ENCODE data around the gene SV2B.

The SV2B gene

DNA sequence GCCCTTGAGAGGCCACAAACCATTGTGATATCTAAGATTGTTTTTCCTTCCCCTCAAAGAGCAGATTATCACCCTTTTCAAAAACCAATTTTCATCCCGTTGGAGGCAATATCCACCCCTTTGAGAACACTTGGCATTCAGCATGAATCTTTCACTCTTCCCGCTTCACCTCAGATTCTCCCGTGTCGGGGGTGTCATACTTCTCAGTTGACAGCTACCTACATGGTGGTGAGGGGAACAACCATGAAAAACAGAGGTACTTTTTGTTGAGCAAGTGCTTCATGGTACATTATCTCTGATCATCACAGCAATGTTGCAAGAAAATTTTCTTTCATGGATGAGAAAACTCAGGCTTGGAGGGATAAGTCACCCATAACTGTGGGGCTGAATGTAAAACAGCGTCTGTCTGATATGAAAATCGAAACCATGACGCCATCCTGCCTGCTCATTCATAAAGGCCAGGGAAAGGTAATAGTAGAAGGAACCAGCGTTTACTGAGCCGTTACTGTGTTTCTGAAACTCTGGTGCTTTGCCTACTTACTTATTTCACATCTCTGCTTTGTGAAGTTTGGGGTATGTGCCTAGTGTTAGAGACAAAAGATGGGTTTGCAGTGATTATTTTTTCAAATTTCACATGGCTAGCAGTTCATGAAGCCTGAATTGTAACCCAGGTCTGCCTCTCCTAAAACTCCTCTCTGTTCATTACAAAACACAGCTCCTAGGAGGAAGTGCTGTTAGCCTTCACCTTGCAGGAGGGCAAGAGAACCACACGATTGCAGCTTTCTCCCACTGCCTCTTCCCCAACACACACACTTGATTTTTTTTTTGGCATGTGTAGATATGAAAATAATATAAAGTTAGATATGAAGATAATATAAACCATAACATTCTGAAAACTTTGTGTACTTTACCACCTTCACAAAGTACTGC lies 35.4 kb downstream of the SV2B start:
- DNase-seq (ENCODE audit: low read depth) = no peak

DNA sequence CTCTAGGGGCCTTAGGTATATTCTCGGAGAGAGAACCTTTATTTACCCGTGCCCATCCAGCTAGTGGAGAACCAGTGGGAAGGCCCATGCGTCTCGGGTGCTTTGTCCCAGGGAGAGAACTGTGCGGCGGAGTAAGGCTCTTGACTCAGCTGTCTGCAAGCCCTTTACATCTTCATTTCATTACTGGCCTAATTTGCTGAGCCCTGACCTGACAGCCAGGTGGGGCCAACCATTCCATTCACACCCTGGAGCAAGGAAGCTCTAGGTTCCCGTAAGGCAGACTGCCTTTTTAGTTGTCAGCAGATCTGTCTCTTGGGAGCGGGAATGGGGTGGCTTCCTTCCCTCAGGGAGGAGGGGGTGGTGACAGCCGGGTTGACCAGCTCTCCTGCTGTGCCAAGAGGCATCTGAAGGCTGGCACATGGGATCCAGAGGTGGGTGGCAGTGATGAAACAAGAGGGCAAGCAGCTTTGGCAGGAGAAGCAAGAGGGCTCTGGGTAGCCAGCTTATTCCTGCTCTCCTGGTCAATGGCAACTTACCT lies 36.4 kb downstream of the SV2B start:
- no peak overlapping the region for H3K4me3 ChIP-seq (ENCODE audit: low read depth, low read length)
- DNase-seq (ENCODE audit: low read depth) = no peak

More for the DNA sequence above, 35.4 kb downstream of the SV2B start:
- no peak overlapping the region for H3K4me3 ChIP-seq (ENCODE audit: low read depth, low read length)

DNA sequence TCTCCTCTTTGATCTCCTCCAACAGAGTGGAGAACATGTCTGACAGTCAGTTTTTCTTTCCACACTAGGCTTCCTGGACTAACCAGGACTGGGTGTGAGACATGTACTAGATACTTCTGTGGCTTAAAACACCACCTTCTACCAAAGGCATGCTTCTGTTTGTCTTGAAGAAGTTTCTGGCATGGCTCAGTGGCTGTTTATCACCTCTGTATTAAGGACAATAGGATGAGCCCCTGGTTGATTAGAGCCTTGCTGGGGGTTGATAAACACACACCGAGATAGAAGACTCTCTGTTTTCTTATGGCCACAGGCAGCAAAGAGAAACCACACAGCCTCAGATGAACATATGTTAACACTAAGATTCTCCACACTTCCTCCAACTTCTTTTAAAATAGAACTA lies 40.5 kb downstream of the SV2B start:
- H3K4me3 ChIP-seq (ENCODE audit: low read depth, low read length) = no peak overlapping the region
- no peak for DNase-seq (ENCODE audit: low read depth)

DNA sequence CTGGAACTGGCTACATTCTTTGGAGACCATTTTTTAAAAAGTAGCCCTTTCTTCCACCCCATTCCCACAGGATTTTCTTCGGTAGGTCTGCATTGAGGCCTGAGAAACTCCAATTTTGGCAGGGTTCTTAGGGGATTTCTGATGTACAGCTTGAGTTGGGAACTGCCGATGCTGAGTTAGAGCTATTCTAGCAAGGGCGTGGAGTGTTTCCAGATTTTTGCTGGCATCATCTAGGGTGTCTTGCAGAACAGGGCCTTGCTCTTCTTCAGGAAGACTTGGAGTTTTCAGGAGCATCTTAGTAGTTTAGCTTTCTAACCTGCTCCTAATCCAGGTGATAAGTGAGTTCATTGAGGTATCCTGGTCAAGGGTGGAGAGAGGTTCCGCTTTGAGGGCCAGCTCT lies 41.0 kb downstream of the SV2B start:
- DNase-seq (ENCODE audit: low read depth) = no peak
- H3K4me3 ChIP-seq (ENCODE audit: low read depth, low read length) = no peak overlapping the region

DNA sequence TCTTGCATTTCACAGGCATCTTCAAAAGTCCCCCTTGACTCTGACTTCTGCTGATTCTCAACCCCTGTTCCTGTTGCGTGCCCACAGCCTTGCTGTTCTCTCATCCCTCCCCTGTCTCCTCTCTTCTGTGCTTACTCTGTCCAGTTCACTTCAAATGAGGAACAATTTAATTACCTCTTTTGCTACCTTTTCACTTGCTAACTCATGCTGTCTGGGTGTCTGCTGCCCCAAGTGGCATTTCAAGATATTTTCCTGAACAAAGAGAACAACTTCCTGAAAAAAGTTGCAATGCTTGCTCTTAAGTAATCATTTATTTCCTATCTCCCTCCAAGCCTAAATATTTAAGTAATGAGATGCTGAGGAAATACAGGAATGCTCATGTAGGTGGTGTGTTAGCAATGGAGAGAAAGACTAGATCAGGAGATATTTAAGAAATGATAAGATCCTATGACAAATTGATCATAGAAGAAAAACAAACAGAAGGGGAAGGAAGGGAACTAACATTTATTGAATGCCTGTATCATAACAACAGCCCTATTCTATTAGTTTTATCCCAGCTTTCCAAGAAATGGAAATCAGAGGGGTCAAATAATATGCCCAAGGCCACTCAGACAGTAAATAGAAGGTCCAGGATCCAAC lies 42.2 kb downstream of the SV2B start:
- DNase-seq (ENCODE audit: low read depth) = no peak
- H3K4me3 ChIP-seq (ENCODE audit: low read depth, low read length) = no peak overlapping the region

DNA sequence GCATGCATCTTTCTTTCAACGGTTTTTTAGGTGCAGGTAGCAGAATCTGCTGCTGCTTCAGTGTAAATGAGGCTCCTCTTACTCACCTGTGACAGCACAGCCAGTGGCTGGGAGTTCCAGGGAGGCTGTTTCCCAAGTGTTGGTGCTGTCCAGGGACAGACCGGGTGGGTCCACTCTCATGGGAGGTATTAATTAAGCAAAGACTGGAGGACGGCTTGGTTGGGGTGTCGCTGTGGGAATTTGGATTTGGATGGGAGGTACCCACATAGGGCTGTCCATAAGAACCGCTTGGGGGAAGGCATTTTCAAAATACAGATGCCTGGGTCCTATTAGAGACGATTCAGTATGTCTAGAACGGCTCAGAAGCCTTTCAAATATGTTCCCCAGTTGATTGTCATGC lies 42.9 kb downstream of the SV2B start:
- no peak for DNase-seq (ENCODE audit: low read depth)
- H3K4me3 ChIP-seq (ENCODE audit: low read depth, low read length) = no peak overlapping the region

DNA sequence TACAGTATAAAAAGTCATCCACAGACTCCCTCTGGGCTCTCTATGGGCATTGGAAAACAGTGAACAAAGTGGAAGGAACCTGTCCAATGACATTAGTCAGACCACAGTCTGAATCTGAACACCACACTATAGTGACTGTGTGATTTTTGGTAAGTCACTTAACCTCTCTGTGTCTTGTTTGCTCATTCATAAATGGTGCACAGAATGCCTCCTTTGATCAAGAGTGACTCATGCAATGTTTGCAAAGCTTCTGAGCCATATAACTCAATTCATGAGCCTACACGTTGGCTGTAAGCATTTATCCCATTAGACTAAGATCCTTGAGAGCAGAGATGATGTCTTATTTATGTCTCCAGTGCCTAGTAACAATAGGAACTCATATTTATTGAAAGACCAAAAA lies 46.7 kb downstream of the SV2B start:
- no peak overlapping the region for H3K4me3 ChIP-seq (ENCODE audit: low read depth, low read length)
- DNase-seq (ENCODE audit: low read depth) = no peak

DNA sequence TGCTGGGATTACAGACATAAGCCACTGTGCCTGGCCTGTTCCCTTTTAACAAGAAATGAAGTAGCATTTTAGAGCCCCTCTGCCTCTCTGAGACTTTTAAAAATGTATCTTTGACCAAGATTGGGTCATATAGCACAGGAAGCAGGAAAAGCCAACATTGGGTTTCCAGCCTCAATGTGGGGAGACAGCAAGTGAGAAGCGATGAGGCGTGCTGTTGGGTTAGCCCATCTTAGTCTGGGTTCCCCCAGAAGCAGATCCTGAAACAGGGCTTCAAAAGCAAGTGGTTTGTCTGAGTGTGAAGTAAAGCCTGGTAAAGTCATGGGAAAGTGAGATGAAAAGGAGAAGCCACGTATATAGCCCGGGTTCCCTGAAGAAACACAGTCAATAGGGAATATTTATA lies 48.2 kb downstream of the SV2B start:
- DNase-seq (ENCODE audit: low read depth) = no peak
- no peak overlapping the region for H3K4me3 ChIP-seq (ENCODE audit: low read depth, low read length)

DNA sequence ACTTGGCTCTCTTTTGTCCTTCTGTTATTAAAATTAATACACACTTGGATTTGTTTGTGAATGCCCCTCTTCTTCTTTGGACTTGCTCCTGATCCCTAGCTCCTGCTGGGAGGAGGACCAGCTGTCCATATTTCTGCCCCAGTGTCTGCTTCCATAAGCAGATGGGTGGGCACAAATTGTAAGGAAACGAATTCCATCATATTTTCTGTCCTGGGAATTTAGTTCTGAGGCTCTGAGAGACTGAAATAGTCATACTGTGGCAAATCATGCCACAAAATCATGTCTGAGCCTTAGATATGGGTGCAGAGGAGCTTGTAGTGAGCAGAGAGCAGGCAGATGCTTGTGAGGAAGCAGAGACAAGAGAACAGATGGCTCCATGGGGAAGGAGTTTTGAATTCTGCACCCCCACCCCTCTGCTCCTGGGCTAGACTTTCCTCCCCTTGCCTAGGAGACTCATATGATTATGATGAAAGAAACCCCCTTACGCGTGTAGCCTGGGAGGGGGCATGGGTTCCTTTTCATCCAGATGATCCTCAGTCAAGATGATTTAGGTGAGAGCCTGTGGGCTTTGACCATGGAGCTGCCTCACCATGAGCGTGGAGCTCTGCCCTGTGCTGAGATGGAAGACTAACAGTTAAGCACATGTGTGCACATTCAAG lies 50.6 kb downstream of the SV2B start:
- no peak for DNase-seq (ENCODE audit: low read depth)
- no peak overlapping the region for H3K4me3 ChIP-seq (ENCODE audit: low read depth, low read length)

DNA sequence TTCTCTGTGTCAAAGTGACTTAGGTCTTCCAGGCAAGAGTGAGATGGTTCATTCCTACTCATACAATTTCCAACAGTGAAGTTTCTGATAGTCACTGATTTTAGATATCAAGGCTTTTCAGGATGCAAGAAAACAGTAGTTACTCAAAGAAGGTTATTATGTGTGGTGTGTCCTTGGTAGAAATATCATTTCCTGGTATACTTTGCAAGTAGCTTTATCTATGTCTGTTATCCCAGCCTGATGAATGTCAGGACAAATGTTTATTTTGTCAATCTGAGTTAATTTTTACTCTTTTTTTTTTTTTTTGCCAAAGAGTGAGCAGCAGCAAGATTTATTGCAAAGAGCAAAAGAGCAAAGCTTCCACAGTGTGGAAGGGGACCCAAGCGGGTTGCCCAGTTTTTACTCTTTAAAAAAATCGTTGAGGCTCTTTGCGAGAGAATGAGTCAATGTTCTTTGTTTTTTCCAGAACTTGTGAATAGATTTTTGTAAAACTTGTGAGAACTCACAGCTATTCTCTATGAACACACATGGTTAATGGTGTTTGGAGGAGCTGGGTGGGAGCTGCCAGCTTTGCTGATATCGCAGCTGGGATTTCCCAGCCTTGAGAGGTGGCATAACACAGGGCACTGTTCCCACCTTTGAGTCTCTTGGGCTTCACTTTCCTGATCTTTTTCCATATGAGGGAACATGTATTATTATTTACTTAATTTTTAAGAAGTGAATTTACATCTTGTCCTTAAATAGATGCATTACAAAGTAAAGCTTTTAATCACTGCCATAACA lies 51.9 kb downstream of the SV2B start:
- DNase-seq (ENCODE audit: low read depth) = no peak
- H3K4me3 ChIP-seq (ENCODE audit: low read depth, low read length) = no peak overlapping the region

DNA sequence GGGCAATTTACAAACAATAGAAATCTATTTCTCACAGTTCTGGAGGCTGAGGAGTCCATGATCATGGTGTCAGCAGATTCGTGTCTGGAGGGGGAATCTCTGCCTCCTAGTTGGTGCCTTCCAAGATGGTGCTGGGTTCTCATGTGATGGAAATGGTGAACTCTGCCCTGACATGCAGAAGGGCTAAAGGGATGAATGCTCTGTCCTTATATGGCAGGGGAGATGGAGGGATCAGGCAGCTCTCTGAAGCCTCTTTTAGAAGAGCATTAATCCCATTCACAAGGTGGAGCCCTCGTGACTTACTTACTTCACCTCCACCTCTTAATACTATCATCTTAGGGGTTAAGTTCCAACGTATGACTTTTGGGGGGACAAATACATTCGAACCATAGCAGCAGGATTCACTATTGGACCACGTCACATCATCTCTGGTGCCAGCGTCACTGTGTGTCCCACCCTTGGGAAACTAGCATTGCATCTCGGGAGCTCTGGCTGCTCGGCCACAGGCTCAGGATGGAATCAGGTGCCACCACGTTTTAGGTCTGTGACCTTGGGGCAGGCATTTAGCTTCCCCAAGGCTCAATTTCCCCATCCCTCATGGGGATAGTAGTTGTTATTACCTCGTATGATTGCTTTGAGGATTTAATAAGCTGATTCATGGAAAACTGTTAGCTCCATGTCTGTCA lies 53.0 kb downstream of the SV2B start:
- no peak for DNase-seq (ENCODE audit: low read depth)
- H3K4me3 ChIP-seq (ENCODE audit: low read depth, low read length) = no peak overlapping the region

DNA sequence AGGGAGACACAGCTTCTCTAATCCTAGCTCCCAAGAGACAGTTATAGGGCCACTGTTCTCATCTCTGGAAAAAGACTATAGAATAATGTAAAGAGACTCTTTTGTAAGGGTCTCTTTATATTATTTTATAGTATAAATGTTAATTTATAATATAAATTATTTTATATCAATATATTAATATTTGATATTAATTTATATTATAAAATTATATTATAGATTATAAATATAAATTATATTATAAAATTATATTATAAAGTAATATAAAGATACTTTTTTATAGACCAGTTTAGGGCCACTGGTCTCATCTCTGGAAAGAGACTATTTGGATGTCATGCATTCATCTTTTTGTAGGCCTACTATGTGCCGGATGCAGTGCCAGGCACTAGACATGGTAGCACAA lies 53.9 kb downstream of the SV2B start:
- DNase-seq (ENCODE audit: low read depth) = no peak
- H3K4me3 ChIP-seq (ENCODE audit: low read depth, low read length) = no peak overlapping the region

DNA sequence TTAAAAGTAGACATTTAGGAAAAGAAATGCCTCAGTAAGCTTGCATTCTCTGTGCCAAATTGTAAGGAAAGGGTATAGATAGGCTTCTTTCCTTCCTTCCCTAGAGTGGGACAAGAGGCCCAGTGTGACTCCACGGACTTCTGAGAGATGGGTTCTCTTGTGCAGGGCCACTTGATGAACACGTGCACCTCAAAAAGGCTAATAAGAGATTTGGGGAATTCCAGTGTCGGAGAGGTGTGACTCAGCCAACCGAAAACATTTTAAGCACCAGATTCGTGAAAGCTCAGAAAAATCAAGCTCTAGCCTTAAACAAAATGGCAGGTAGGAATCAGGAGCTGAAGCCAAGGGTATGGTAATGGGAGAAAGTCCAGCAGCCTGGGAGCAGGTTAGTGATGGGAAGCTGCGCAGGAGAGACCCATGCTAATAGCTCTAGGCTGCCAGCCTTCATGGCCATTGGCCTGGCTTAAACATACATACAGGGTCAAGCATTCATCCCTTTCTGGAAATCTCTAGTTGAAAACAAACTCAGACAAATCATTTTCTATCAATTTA lies 56.2 kb downstream of the SV2B start:
- no peak overlapping the region for H3K4me3 ChIP-seq (ENCODE audit: low read depth, low read length)
- no peak for DNase-seq (ENCODE audit: low read depth)

DNA sequence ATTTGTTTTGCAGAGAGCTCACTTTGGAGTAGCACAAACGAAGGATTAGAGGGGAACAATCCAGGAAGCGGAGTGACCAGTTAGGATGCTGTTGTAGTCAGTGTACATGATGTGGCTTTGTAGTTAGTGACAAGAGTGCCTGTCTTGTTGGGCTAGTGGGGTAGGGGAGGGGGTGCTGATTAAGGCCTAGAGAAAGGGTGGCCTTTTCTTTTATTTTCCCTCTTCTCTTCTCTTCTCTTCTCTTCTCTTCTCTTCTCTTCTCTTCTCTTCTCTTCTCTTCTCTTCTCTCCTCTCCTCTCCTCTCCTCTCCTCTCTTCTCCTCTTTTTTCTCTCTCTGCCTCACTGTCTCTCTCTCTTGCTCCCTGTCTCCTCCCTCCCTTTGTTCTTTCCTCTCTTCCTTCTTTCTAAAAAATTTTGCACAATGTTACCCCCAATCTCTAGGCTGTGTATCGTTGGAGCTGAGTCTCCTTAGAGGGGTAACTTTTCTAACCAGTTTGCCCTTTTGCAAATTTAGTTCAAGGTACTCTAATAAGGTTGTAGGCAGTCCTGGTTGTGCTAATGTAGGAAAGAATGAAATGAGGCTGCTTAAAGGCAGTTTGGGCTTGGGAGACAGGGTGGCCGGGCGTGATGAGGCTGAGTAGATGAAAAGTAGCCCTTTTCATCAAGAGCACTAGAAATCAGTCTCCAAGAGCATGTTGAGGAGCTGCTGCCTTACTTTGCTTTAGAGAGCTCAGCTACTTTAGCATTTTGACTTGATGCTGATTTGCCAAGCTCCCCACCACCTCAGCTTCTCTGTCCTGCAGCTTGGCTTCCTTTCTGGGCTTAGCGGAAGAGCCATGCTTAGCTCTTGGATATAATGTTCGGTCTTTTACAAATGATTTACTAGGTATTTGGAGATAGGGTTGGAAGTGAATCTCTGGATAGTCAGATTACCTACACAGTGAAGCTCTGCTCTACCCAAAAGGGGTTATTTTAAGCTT lies 58.6 kb downstream of the SV2B start:
- DNase-seq (ENCODE audit: low read depth) = no peak
- no peak overlapping the region for H3K4me3 ChIP-seq (ENCODE audit: low read depth, low read length)

DNA sequence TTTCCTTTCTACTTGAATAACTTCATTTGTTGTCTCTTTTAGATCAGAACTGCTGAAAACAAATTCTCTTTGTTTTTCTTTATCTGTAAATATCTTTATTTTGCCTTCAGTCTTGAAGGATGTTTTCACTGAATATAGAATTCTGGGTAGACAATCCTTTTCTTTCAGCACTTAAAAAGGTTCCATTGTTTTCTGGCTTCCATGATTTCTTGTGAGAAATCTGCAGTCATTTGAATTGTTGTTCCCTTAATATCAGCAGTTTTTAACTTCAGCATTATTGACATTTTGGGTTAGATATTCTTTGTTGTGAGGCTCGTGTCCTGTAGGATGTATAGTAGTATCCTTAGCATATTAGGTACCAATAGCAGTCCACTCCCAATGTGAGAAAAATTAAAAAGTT lies 65.8 kb downstream of the SV2B start:
- no peak overlapping the region for H3K4me3 ChIP-seq (ENCODE audit: low read depth, low read length)
- DNase-seq (ENCODE audit: low read depth) = no peak

DNA sequence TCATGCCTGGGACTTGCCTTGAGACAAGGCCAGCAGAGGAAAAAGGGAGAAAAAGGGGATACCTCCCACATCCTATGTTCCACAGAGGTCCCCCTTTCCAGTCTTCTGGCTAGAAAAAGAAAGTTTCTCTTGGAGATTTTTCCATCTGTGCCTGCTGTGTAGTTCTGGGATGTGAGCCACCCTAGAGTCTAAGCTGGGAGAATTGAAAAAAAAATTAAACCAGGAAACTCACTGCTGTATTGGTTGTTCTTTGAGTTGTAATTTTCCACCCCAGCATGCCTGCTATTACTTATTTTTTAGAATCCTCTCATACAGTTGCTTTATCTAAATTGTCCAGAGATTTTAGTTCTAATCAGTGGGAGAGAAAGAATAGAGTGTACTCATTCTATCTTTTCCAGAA lies 68.4 kb downstream of the SV2B start:
- no peak overlapping the region for H3K4me3 ChIP-seq (ENCODE audit: low read depth, low read length)
- DNase-seq (ENCODE audit: low read depth) = no peak

DNA sequence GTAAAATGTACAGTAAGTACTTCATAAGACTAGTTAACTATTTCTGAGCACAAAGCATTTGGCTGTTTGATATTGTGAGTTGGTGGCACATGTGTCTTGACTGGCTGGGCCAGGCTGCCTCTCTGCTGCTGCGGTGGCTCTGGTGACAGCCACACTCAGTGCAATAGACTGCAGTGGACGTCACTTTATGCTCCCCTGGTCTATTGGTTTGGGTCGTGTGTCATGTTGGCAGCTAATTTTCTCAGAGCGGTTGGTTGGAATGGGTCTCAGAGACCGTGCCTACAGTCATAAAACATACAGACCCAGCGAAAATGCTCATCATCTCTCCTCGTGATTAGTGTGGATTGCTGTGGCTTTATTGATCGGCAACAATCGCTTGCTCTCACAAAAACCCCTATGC lies 71.3 kb downstream of the SV2B start:
- H3K4me3 ChIP-seq (ENCODE audit: low read depth, low read length) = no peak overlapping the region
- DNase-seq (ENCODE audit: low read depth) = no peak

DNA sequence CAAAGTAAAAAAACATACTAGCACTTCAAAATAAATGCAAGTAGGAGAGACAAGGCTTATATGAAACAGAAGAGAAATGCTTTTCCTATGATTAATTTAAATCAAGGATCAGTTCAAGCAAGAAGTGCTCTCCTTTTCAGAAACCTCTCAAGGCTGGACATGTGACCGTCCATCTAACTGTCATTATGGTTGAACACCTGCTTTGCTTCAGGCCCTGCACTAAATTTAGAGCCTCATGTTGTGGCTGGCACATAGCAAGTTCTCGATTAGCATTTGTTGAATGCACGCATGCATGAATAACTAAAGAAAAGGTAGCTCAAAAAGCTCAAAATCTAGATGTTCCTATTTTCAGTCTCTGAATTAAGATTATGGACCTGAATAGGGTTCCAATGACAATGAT lies 82.0 kb downstream of the SV2B start:
- no peak overlapping the region for H3K4me3 ChIP-seq (ENCODE audit: low read depth, low read length)
- no peak for DNase-seq (ENCODE audit: low read depth)

Measured in skeletal muscle cell (primary cell).